HG03342 (cell line): ENCODE measurements around the gene MAB21L1.

Experiments used
- ATAC-seq: cut with Tn5 transposase; IDR thresholded peaks from one replicate; pipeline ENCODE4 v1.9.1; 2021; ENCODE audit warnings: mild to moderate bottlenecking, moderate library complexity; ENCODE audit not compliant: unreplicated experiment

Gene MAB21L1

DNA sequence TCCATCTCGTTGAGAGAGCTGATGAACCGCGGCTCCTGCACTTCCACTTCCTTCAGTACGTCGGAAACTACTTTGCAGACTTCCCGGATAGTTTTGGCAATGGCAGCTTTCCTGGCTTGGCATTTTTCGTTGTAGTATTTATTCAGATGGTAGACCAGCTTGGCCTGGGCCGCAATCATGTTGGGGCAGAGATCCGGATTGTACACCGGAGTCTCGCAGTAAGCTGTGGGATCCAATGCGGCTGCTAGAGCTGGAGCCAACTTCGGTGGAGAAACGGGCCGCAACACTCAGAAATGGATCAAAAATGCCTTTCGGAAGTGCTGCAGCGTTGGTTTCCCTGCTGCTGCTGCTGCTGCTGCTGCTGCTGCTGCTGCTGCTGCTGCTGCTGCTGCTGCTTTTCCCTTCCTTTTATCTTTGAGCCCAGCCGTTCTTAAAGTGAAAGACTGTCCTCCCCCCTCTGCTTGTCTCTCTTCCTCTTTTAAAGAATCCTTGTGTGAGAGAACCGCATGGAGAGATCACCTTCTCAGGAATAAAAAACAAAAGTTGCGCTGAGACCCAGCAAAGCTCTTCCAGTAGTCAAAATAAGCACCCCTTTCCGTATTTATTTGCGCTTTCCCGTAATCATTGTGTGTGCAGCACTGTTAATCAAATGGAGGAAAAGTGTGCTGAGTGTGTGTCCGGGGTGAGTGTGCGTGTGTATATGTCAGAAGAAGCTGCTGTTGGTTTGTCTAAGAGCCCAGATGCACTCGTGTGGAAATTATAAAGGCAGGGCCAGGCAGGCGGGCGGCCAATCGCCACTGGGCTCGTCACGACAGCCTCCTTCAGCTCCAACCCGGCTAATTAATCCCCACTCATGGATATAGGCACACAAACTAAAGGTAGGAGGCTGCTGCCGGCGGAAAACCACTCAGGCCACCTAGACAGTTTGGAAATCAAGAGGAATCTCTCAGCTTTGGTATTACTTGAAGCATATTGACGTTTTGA is at the start of gene MAB21L1:
Gene MAB21L1, minus strand, starts transcription at position 730 of the 984 bp plus-strand sequence. Its CDS starts 551 bp downstream, at position 179.
- no peak for ATAC-seq

GRCh38 chr13:35524171-35524570 is 47.7 kb upstream of the MAB21L1 start:
- no peak for ATAC-seq

GRCh38 chr13:35518337-35518946 is 42.0 kb upstream of the MAB21L1 start:
- no peak for ATAC-seq

- no peak for ATAC-seq
Observed at GRCh38 chr13:35514801-35515502, 38.5 kb upstream of the MAB21L1 start.

- ATAC-seq, result no peak
Observed at GRCh38 chr13:35514061-35514477, 37.6 kb upstream of the MAB21L1 start.

DNA sequence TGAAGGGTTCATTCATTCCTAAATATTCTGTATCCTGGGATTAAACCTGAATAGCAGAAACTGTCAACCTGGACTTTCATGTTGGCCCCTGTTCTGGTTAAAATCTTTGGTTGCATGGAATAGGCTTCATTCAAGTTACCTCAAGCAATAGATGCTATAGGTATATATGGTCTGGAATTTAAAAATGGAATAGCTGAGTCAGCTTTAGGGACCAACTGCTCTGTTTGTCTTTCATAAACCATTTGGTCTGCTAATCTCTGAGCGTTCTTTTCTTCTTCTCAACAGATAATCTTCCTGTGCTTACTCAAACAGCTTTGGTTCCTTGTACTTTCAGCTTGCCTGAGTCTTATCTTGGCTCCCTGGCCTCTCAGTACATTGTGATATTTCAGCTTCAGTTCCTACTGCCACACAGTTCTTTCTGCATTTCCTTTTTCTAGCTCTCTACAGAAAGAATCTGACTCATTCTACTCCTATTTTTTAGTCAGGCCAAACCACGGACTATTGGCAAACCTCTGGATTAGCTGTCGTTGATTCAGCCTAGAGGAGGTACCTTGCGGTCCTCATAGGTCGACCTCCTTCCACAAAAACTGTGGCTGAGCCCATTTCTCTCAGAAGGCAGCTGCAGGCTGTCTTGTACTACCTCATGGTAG is 35.9 kb upstream of the MAB21L1 start:
- ATAC-seq, result no peak

GRCh38 chr13:35502456-35502855 is 26.0 kb upstream of the MAB21L1 start:
- no peak for ATAC-seq

DNA sequence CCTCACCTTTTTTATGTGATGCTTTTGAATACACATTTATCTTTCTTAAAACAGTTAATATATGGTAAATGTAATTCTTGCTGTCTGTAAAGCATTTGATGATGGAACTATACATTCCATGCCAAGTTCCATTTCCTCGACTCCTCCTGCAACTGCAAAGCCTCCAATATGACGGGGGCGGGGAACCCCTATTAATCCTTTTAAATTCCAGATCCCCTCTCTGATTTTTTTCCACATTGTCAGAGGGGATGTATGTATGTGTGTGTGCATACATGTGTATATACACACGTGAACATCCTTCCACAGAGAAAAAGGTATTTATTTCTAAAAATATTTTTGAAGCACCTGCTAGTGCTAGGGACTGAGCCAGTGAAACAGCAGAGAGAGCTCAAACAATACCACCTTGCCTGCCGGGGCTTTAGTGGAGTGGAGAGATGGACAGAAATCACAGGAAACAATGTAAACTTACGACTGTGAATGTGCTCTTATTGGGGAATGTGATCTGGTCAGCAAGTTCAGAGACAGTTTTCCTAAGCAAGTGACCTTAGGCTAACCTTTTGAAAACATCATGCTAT is 25.3 kb upstream of the MAB21L1 start:
- no peak for ATAC-seq

DNA sequence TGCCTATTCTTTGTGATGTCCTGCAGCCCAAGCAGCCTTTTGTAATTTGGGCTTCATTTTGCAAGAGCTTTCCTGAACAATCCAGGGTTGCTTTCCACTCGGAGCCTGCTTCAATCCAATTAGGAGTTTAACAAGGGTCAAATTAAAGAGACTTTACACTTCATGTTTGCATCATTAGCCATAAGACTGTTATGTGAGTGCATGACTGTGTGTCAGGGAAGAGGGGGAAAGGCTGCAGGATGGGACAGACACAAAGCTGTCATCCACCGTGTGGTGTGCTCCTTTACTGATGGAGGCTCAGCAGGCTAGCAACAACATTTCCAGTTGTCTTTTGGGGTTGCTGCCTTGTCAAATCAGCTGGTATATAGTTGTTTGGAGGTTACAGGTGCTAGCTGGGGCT is 23.7 kb upstream of the MAB21L1 start:
- no peak for ATAC-seq

DNA sequence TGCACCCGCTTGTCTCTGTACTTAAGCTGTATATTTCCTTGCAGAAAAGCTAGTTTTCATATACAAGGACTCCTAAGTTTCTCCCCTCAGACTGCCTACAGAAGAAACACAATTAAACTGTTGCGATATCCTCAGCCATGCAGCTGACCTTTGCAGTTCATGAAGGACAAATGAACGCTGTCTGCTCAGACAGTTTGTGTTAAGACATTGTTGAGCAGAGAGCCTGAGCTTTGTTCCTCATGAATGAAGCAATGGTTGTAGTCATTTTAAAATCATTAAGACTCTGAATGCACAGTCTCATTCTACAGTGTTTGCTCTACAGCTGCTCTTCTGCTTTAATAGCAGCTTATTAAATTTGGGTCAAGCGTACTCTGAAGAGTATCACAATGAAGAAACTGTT is 23.2 kb upstream of the MAB21L1 start:
- ATAC-seq, result no peak

DNA sequence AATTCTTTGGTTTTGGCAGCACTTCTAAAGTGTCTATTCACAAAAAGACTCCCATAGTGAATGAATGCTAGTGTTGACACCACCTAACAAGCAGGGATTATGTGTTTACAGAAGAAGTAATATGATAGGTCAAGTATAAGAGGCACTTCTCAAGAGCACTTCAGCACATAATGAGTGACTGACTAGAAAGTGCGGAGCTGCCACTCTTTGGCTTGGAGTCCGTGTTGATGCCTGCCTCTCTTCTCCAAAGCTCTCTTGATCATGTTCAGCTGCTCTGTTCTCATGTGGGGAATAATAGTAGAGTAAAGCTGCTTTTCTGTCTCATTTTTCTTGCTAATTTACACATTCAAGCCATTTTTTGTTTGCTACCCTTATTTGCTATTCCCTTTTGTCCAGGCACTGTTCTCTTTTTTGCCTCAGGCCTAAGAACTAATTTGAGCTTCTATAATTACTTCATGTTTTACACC is 22.7 kb upstream of the MAB21L1 start:
- no peak for ATAC-seq

- ATAC-seq, result no peak
Observed at GRCh38 chr13:35498231-35498630, 21.7 kb upstream of the MAB21L1 start.

DNA sequence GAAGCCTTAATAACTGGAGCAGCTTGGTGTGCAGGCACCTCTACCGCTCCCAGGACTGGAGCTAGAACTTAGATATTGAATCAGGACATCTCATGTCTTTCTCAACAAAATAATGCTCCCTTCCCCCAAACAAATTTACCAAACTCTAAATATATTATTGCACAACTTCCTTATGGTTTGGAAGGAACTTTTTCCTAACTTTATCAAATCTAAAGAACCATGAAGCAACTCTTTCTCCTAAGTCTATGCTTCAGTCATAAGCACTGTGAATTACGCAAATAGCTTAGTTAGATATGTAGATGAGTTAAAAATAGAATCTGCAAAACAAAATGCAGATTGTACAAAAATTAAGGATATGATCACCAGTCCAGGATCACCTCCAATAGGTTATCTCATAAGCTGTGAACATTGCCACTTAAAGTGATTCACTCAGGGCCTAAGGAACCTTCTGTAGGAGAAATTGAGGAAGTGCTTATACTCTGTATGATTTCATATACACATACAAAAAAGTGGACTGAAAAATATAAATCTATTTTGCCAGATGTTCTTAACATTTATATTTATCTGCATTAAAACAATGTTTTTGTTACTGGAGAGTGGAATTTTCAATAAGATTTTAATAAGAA is 20.4 kb upstream of the MAB21L1 start:
- no peak for ATAC-seq

- no peak for ATAC-seq
Observed at GRCh38 chr13:35496006-35496405, 19.5 kb upstream of the MAB21L1 start.

GRCh38 chr13:35489050-35489449 is 12.6 kb upstream of the MAB21L1 start:
- ATAC-seq, result no peak

DNA sequence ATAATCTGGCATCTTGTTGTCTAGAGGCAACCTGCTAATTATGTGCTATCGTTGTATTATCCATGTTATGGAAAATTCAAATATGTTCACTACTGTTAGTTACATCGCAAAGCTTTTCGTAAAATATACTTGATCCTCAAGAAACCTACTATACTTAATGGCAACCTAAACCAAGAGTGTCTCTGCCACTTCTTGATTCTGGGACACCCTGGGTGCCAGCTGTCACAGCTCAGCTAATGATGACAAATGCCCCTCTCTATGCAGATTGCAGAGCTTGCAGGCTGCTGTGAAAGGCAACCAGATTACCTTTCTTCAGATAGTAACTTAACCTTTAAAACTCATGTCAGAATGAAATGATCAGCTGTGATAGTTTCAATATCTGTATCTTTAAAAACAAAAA is 8.9 kb upstream of the MAB21L1 start:
- no peak for ATAC-seq

DNA sequence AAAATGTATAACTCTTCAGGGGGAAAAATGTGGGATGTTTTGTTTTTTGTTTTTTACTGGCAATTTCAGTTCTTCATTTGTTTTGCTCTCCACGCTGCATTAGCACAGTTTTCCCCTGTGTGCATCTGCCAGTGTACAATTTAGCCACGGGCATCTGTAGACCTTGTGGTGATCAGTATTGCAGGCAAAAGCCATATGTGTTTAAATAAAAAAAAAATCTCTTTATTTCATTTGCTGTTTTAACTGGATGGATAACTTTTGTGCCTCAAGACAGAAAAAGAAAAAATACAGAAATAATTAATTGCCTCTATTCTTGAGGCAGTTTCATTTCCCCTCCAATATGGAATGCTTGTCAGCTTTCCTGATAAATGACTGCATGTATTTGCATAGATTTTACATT is 7.9 kb upstream of the MAB21L1 start:
- no peak for ATAC-seq

DNA sequence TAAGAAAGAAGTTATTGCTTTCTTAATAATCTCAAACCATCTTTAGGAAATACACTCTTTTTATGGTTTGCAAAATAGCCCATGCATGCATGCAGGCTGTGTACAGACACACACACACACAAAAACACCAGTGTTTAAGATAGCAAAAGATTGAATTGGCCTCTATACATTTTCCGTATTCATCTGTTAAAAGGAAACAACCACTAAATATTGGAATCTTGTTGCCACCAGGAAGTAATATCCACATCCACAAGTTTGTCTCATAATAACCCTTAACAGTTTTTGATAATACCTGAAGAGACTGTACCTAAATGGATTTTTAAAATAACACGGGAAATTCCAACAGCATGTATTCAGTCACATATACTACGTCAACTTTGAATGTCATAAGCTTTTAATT is 7.3 kb upstream of the MAB21L1 start:
- ATAC-seq, result no peak

- ATAC-seq, result no peak
Observed at GRCh38 chr13:35482527-35482926, 6.0 kb upstream of the MAB21L1 start.

DNA sequence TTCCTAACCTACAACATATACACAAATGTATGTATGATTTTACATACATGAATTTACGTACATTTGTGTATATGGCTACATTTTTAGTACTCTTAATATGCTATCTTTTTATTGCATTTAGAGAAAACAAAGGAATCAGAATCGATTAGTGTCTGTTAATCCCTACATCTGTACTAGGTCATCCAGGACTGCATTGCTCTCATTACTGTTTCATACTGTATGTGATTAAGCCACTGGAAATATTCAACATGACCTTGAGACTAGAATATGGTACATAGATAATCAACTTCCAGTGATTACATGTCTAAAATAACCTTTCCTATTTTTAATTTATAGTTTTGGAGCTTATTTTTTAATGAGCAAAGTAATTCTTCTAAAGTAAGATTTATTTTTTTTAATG is 5.3 kb upstream of the MAB21L1 start:
- no peak for ATAC-seq
